NCI-H1694 treated with DMSO at 0.1 percent for 48 hours (cell line): ENCODE data around the gene ABCA2.
"Not testable (repeated sequence)": the region's sequence is repeated elsewhere in the genome, so short reads cannot be mapped to it uniquely, and the experiment has no call there.

Experiments used
- DNase-seq: peaks from one replicate; lab custom pipeline; 2025; lab: John Stamatoyannopoulos, UW

ABCA2 gene

GRCh38 chr9:137046088-137046787, 18.2 kb upstream of the ABCA2 start, which contains the start of gene NPDC1:
TSS of gene NPDC1 (minus strand) at chr9:137046177. CDS start at chr9:137045989, 188 bp downstream.
- DNase-seq: peak; percentile 46

- peak; percentile 41 for DNase-seq
These were observed 17.5 kb upstream of the ABCA2 start for GRCh38 chr9:137045294-137046087.

GRCh38 chr9:137044502-137045177, 16.6 kb upstream of the ABCA2 start:
- DNase-seq: no peak

- DNase-seq: no peak
These were observed 16.0 kb upstream of the ABCA2 start for GRCh38 chr9:137044037-137044436.

- DNase-seq: no peak
These were observed 15.0 kb upstream of the ABCA2 start for GRCh38 chr9:137042751-137043727.

GRCh38 chr9:137041124-137041523, 13.1 kb upstream of the ABCA2 start:
- DNase-seq: no peak

- DNase-seq: no peak
These were observed 12.5 kb upstream of the ABCA2 start for GRCh38 chr9:137040568-137040967.

- no peak for DNase-seq
These were observed 11.8 kb upstream of the ABCA2 start for GRCh38 chr9:137039611-137040366.

GRCh38 chr9:137038916-137039315, 10.9 kb upstream of the ABCA2 start:
- DNase-seq: no peak

- no peak for DNase-seq
These were observed 9.4 kb upstream of the ABCA2 start for GRCh38 chr9:137037483-137037882.

- DNase-seq: no peak
These were observed 9.0 kb upstream of the ABCA2 start for GRCh38 chr9:137037035-137037434.

- no peak for DNase-seq
These were observed 7.9 kb upstream of the ABCA2 start for GRCh38 chr9:137035937-137036336.

GRCh38 chr9:137035507-137035834, 7.4 kb upstream of the ABCA2 start:
- no peak for DNase-seq

GRCh38 chr9:137034709-137035506, 6.9 kb upstream of the ABCA2 start:
- DNase-seq: peak; percentile 66

- DNase-seq: no peak
These were observed 6.1 kb upstream of the ABCA2 start for GRCh38 chr9:137034039-137034708.

GRCh38 chr9:137033481-137033880, 5.4 kb upstream of the ABCA2 start:
- DNase-seq: not testable (repeated sequence)

- DNase-seq: no peak
These were observed 4.8 kb upstream of the ABCA2 start for GRCh38 chr9:137032858-137033257.

- DNase-seq: peak; percentile 10
These were observed 4.0 kb upstream of the ABCA2 start, which contains the start of gene FUT7 for GRCh38 chr9:137031904-137032640. TSS of gene FUT7 (minus strand) at chr9:137032088. CDS start at chr9:137031991, 97 bp downstream.
